GM19351 (cell line): ENCODE results near the gene NEMP2.
A peak's percentile ranks its signal among the peaks of the same experiment; 100 is the strongest.

Experiments used
- ATAC-seq: cut with Tn5 transposase; IDR thresholded peaks from one replicate; pipeline ENCODE4 v1.9.1; 2021; ENCODE audit warnings: mild to moderate bottlenecking, moderate library complexity; ENCODE audit not compliant: unreplicated experiment

Gene NEMP2

DNA sequence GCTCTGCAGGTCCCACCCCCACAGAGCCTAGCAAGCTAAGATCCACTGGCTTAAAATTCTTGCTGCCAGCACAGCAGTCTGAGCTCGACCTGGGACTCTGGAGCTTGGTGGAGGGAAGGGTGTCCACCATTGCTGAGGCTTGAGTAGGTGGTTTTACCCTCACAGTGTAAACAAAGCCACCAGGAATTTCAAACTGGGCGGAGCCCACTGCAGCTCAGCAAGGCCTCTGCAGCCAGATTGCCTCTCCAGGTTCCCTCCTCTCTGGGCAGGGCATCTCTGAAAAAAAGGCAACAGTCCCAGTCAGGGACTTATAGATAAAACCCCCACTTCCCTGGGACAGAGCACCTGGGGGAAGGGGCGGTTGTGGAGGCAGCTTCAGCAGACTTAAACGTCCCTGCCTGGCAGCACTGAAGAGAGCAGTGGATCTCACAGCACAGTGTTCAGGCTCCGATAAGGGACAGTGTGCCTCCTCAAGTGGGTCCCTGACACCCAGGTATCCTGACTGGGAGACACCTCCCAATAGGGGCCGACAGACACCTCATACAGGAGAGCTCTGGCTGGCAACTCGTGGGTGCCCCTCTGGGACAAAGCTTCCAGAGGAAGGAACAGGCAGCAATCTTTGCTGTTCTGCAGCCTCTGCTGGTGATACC lies 20.0 kb upstream of the NEMP2 start:
- ATAC-seq = no peak

DNA sequence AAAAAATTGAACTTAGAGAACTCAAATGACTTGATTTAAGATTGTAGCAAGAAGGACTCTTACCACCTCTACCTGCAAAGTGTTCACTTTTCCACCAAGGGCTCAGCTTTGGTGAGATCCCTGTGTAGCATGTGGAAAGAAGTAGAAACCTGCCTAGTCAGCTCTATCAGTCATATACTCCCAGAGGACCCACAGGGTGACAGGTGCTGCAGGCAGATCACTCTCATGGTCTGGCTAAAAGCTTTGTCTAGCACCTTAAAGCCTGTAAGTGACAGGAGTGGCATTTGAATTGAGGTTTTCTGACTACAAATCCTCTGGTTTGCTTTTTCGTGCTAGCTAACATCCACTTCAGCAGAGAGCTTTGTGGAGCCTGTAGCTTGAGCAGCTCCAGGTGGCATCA lies 18.7 kb upstream of the NEMP2 start:
- ATAC-seq = no peak

DNA sequence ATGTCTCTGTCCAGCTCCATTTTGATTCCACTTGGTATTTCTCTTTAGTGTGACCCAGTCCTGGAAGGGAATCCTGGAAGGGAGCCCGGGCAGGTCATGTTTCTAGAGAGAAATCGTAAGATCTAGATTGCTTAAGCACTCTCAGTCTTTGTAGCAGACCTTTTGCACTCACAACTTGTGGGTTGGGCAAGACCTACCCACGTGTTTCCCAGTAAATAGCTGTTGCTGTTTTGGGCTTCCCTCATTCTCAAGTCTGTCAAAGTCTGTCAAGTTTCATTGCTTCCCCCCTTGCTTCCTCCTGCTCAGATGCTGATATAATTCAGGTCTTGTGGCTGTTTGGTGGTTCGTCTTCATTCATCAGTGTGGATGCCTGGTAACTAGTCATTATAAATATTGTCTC lies 17.4 kb upstream of the NEMP2 start:
- ATAC-seq = peak; percentile 96

DNA sequence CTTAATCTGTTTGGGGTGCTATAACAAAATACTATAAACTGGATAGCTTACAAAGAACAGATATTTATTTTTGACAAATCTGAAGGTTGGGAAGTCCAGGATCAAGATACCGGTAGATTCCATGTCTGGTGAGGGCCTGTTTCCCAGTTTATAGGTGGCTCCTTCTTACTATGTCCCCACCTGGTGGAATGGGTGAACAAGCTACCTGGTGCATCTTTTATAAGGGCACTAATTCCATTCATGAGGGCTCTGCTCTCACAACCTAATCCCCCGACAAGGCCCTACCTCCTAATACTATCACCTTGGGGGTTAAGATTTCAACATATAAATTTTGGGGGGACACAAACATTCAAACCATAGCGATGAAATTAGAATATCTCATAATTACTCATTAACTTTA lies 15.6 kb upstream of the NEMP2 start:
- ATAC-seq = no peak

DNA sequence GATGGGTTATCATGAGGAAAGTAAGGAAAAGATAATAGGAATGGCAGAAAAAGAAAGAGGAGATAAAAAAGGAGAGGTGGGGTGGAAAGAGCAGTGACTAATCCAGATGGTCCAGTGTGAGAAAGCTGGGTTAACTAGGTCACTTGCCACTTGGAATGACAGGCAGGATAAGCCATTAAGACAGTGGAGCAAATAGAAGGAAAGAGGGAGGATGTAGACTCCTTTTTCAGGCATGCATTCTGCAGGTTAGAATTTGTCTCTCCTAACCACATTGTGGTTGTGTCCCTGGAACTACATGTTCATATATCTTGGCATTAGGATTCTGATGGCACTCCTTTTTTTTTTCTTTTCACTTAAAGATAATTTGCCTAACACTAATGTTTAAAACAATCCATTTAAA lies 13.4 kb upstream of the NEMP2 start:
- ATAC-seq = no peak

DNA sequence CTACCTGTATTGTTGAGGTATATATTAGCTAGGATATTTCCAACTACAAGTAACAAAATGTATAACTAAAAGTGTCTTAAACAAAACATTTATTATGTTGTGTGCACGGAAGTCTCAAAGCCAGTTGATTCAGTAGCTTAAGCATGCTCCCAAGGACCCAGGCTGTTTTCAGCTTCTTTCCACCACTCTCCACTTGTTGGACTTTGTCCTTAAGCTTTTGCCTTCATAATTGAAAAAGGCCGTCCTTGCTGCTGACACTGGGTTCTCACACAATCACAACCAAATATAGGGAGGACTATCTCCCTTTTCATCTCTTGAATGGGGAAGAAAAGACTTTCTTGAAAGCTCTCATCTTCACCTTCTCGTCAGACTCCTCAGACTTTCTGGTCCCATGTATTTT lies 12.2 kb upstream of the NEMP2 start:
- ATAC-seq = no peak

DNA sequence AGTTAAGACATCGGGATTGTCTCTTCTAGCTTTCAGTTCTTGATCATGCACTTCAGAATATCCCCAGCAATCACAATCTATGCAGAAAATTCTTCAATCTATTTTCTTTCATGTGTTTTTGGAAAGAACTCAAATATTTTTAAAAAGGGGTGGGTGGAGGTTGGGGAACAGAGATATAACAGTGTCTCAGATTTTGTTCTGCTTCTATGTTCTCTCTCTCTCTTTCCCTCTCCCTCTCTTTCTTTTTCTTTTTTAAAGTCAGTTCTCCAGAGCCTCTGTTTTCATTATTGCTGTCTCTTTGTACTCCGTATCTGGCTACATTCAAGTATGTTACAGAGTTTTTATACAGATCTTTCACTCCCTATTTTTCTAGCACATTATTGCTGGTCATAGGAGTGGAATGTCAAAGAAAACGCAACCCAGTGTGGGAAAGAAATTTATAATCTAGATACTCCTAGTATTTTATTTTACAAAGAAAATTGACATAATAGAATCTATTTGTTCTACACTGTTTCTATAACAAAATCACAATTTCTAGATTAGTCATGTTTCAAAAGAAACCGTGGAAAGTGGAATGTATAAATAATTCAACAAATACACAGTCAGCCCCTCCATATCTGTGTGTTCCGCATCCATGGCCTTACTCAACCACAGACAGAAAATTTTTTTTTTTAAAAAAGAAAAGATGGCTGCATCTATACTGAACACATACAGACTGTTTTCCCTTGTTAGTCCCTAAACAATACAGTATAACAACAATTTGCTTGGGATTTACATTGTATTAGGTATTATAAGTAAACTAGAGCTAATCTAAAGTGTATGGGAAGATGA lies 11.2 kb upstream of the NEMP2 start:
- ATAC-seq = no peak

DNA sequence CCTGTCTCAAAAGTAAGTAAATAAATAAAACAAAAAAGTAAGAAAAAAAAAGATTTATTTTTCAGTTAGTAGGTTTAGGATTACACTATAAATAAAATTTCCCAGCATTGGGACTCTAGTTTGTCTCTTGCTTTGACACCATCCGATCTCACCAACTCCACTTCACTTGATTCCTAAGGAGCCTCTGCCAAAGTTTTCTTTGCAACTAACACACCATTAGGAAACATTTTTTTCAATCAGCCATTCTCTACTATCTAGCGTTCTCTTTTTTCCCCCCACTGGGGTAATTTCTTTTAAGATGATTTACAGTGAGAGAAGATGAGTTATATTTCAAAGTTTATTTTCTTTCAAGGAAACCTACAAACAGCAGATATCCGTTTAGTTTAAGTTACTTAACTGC lies 10.6 kb upstream of the NEMP2 start:
- no peak for ATAC-seq

DNA sequence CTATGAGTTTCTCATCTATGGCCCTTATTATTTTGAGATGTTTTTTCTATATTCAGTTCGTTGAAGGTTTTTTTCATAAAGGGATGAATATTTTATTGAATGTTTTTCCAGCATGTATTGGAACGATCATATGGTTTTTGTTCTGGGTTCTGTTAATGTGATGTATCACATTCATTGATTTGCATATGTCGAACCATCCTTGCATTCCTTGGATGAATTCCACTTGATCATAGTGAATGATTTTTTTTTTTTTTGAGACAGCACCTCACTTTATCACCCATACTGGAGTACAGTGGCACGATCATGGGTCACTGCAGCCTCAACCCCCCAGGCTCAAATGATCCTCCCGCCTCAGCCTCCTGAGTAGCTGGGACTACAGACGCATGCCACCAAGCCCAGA lies 5.5 kb upstream of the NEMP2 start:
- ATAC-seq = no peak

DNA sequence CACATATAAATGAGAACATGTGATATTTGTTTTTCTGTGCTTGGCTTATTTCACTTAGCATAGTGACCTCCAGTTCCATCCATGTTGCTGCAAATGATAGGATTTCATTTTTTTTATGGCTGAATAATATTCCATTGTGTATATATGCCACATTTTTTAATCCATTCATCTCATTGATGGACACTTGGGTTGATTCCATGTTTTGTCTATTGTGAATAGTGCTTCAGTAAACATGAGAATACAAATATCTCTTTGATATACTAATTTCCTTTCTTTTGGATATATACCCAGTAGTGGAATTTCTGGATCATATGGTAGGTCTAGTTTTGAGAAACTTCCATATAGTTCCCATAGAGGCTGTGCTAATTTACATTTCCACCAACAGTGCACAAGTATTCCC lies 3.7 kb upstream of the NEMP2 start:
- no peak for ATAC-seq

DNA sequence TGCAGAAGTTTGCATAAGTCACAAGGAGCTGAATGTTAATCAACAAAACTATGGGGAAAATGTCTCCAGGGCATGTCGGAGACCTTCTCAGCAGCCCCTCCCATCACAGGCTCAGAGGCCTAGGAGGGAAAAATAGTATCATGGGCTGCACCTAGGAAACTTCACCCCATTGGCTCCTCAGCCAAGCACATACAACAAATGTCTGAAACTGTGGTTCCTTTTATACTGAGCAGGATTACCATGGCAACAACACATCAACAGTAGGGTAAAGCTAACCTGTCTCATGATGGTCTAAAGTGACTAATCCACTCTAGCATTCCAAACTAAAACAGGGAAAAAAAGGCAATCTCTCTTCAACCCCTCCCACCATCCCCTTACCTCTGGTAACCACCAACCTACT lies 3.2 kb upstream of the NEMP2 start:
- no peak for ATAC-seq

DNA sequence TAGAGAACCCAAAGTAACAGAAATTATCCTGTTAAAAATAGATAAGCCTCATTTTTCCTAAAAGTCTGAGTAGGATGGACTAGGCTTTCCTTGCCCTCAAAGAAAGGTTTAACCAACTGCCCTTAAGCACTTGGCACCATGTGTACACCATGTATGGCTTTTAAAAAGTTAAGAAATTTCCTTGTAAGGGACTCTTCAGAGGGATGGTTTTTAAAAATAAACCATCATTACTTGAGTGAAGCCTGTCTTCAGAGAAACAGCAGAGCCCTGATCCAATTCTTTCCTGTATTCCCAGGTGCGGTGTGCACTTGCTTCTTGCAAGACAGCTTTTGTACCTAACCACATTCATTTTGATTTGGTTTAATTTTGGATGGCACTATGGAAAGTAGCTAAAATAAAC lies 1.1 kb upstream of the NEMP2 start:
- ATAC-seq = no peak

DNA sequence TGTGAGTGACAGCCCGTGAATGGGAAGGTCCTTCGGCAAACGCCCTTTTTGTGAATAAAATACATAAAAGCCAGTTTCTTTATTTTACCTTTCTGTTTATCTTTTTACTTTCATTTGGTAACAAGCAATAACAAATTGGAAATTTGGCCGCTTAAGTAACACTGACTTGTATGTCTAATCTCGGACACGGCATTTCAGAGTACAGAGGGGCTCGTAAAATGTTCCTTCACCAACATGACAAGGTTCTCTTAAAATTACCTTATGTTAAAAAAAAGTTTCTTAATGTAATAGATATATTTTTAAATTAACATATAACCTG lies 558 bp upstream of the NEMP2 start:
- peak; percentile 0 for ATAC-seq

DNA sequence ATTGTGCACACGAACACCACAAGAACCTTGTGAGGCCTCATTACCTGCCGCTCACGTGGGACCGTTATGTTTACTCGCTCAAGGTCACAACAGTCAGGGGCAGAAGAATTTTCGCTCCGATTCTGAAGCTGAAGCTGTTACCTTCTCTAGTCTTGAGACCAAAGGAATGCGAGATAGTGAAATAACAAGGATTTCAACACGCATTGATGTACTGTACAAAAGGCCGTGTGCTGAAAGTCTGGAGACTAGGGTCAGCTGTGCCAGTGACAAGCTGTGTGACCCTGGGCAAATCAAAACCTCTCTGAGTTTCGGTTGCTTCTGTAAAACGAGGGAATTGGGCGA lies 583 bp downstream of the NEMP2 start:
- peak; percentile 26 for ATAC-seq

DNA sequence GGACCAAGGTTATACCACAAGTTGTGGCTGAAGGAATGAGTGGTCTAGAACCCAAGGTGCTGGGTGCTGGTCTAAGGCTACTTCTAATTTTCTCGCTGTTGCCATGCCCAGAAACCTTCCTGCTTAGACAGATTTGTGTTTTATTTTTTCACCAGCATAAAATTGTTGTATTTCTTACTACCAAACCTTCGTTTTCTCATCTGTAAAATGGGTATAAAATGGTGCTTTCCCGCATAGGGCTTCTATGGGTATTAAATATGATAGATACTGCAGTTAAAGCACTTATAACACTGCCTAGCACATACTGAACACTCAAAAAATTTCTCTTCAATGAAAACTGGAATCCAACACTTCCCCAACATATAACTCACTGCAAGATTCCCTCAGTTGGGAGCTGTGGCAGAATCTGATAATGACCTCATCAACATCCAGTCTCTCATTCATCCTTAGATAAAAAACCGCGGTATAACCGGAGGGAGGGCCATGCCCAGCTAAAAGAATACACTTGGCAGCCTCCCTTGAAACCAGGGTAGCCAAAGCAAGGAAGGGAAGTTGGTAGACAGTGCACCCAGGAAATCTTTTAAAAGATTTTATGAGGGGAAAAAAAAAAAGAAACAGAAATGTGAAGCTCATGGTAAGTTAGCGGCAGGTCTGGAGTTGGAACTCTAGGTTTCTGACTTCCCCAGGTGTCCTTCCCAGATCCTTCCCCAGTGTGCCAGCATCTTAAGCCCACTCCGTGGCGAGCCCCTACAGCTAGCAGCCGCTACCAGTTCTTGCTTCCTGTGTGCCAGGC lies 1.2 kb downstream of the NEMP2 start:
- ATAC-seq = no peak

DNA sequence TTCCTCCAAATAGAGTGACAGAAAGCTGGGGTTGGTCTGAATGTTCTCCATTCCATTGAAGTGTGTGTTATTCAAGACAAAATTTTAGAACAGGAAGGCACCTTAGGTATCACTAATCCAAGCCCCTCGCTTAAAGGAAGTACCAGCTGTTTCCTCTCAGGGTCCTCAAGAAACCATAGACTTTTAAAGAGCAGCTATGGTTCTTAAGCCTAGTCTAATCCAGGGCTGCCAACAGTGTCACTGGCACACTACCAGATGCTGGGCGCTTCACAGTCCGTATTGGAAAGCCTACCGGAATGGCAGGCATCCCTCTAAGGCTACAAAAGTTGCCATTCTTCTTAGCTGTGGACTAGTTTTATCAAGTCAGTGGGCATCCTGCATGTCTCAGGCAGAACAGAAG lies 1.9 kb downstream of the NEMP2 start:
- no peak for ATAC-seq

DNA sequence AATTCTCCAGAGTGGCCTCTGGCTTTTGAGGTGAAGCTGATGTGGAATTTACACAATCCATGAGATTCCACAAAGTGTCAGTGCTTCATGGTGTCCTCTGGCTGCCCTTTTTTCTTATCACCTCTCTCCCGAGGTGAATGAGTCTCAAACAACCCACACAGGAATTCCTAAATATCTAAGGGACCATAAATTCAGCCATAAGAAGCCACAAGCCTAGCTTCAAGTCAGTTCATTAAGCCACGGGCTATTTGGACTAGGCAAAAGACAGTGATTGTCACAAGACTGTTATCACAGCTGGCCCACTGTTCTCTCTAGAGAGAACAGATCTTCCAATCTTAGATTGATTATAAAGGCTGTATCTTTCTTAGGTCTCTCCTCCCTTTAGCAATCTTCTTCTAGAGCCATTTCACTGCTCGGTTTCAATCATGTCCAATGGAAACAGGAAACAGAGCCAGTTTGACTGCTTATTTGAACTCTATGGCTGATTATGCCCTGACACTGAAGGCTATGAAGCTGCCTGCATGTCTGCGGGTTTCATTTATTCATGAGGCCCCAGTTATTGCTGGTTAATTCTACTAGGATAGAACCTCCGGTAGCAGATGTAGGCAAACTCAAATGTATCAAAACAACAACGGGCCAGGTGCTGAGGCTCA lies 4.1 kb downstream of the NEMP2 start:
- no peak for ATAC-seq

DNA sequence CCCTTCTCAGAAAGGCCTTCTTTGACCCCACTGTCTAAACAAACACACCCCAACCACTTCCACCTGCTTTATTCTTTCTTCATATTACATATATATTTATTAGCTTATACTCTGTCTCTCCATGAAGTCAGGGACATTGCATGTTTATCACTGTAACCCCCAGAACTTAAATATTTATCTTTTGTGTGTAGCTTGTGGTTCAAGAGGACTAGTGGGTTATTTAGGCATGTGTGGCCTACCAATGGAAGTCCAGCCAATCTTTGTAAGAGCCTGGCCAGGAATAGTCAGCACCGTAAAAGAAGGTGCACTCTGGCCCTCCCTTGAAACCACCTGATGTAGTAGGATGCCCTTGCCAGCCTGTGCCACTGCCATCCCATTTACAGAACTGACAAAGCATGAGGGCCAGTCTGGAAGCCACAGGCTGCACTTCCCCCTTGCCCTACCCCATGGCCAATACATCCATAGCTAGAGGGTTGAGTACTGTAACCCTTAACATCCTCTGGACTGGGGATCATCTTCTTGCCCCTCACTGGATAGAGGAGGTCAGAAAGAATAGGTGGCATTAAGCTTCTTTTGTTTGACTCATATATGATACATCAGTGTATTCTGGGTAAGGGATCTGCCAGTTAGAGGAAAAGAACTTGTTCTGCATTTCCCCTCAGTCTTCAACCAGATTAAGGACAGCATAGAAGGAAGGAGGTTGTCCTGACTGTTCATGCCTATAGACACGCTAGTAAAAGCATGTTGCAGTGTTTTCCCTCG lies 4.9 kb downstream of the NEMP2 start:
- no peak for ATAC-seq

DNA sequence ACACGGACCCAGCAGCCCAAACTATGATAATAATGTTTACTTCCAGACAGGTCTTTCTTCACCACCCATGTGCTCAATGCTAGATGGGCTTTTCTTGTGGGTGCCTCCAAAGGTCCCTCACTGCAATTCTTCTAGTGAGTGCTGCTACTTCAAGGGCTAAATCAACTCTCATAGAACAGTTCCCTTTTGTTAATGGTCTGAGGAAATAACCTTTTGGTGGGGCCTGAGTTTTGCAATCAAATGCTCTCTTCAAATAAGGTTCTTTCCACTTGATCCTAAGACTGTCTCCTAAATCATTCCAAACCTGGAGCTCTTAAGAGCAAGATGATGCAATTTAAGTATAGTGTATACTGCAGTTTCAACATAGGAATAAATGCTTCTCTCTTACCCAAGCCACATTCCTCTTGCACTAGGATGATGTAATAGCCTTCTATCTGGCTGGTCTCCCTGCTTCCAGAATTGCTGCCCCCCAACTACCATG lies 6.0 kb downstream of the NEMP2 start:
- no peak for ATAC-seq

DNA sequence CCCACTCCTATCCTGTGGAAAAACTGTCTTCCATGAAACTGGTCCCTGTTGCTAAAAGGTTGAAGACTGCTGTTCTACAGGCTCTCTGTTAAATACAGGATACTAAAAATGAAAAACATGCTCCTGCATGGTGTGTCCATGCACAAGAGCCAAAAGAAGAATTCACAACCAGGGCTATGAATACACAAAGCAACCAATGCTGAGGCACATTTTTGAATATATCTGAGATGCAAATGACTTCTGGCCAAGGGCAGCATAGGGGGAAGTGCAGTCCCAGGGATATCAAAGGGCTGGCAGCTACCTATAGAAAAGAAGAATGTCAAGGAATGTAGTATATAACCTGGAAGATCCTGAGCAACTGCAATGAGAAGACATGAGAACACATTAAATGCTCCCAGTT lies 6.6 kb downstream of the NEMP2 start:
- no peak for ATAC-seq

DNA sequence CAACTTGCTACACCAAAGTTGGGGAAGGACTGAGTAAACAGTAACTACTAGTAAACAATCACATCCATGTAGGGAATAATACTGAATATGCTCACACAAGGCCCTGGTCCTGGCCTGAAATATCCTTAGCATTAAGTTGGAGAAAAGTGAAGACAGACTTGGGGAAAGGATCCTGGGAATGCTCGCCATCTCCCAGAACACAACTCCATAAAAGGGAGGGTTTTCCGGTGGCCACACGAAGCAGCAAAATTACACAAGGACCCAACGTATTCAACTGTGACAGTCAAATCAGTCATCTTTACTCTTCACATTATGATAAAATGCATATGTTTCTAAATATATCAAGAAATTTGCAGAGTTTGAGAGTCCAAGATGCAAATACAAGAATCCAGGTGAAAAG lies 7.3 kb downstream of the NEMP2 start:
- no peak for ATAC-seq
